Astrocyte of the spinal cord (primary cell): ENCODE measurements around the gene HNRNPLL.
"Not testable (repeated sequence)": the region's sequence is repeated elsewhere in the genome, so short reads cannot be mapped to it uniquely, and the experiment has no call there.

Experiments used
- DNase-seq: peaks from one replicate; pipeline ENCODE4 v3.0.0; 2011; ENCODE audit warnings: low read depth, low spot score
- H3K4me3 ChIP-seq: 2 replicates; pipeline ENCODE4 v1.5.1; 2011; ENCODE audit warnings: low read depth, mild to moderate bottlenecking, low read length, moderate library complexity
- CTCF ChIP-seq: IDR thresholded peaks from 2 replicates; pipeline ENCODE4 v1.5.1; 2012; ENCODE audit warnings: low read depth, mild to moderate bottlenecking, low read length, inconsistent platforms
- in situ Hi-C: cut with HindIII; loops from 2 replicates; pipeline ENCODE4 v1.10.0; 2017; ENCODE audit warnings: low sequenced_read_pairs

HNRNPLL gene

GRCh38 chr2:38643021-38643671, 40.4 kb upstream of the HNRNPLL start:
- no peak for DNase-seq
- in situ Hi-C loops, result no loop called here
- H3K4me3 ChIP-seq, result no peak overlapping the region
- no peak for TF ChIP-seq CTCF

GRCh38 chr2:38642373-38643017, 39.8 kb upstream of the HNRNPLL start:
- in situ Hi-C loops, DNase-seq, H3K4me3 ChIP-seq: not testable (repeated sequence)

- no peak for TF ChIP-seq CTCF
- no peak overlapping the region for H3K4me3 ChIP-seq
- DNase-seq, result no peak
- in situ Hi-C loops, result no loop called here
Observed at GRCh38 chr2:38636069-38636468, 33.3 kb upstream of the HNRNPLL start.

GRCh38 chr2:38635139-38635538, 32.4 kb upstream of the HNRNPLL start:
- in situ Hi-C loops, result no loop called here
- no peak for TF ChIP-seq CTCF

GRCh38 chr2:38634684-38635083, 32.0 kb upstream of the HNRNPLL start:
- in situ Hi-C loops, result no loop called here

More at GRCh38 chr2:38635139-38635538, 32.4 kb upstream of the HNRNPLL start:
- DNase-seq, result no peak
- H3K4me3 ChIP-seq, result no peak overlapping the region

GRCh38 chr2:38633895-38634294, 31.2 kb upstream of the HNRNPLL start:
- TF ChIP-seq CTCF, result no peak
- no peak overlapping the region for H3K4me3 ChIP-seq
- in situ Hi-C loops, result no loop called here
- no peak for DNase-seq

More at GRCh38 chr2:38634684-38635083, 32.0 kb upstream of the HNRNPLL start:
- TF ChIP-seq CTCF, result no peak
- no peak overlapping the region for H3K4me3 ChIP-seq
- no peak for DNase-seq

GRCh38 chr2:38632980-38633379, 30.3 kb upstream of the HNRNPLL start:
- in situ Hi-C loops, result no loop called here
- DNase-seq, result no peak
- no peak overlapping the region for H3K4me3 ChIP-seq
- no peak for TF ChIP-seq CTCF
